Measurements from ENCODE around the gene MTMR10.

The MTMR10 gene

GRCh38 chr15:31023841-31024240, 32.4 kb upstream of the MTMR10 start:
- DNase-seq (ENCODE audit: low spot score) = no peak
- no peak for TF ChIP-seq CTCF (IDR thresholded peaks at IDR 0.05; ENCODE audit: extremely low read depth, missing control alignments)

- no peak for TF ChIP-seq CTCF (IDR thresholded peaks at IDR 0.05; ENCODE audit: extremely low read depth, missing control alignments)
Measured at GRCh38 chr15:31021067-31021665, 29.7 kb upstream of the MTMR10 start.

GRCh38 chr15:31020542-31020941, 29.1 kb upstream of the MTMR10 start:
- no peak for DNase-seq (ENCODE audit: low spot score)
- TF ChIP-seq CTCF (IDR thresholded peaks at IDR 0.05; ENCODE audit: extremely low read depth, missing control alignments) = no peak

More at GRCh38 chr15:31021067-31021665, 29.7 kb upstream of the MTMR10 start:
- DNase-seq (ENCODE audit: low spot score) = peak; percentile 37

- DNase-seq (ENCODE audit: low spot score) = no peak
- TF ChIP-seq CTCF (IDR thresholded peaks at IDR 0.05; ENCODE audit: extremely low read depth, missing control alignments) = no peak
Measured at GRCh38 chr15:31019986-31020385, 28.6 kb upstream of the MTMR10 start.

GRCh38 chr15:31017311-31017710, 25.9 kb upstream of the MTMR10 start:
- no peak for TF ChIP-seq CTCF (IDR thresholded peaks at IDR 0.05; ENCODE audit: extremely low read depth, missing control alignments)
- no peak for DNase-seq (ENCODE audit: low spot score)

- no peak for DNase-seq (ENCODE audit: low spot score)
- no peak for TF ChIP-seq CTCF (IDR thresholded peaks at IDR 0.05; ENCODE audit: extremely low read depth, missing control alignments)
Measured at GRCh38 chr15:31016446-31016915, 25.1 kb upstream of the MTMR10 start.

GRCh38 chr15:31014608-31014925, 23.1 kb upstream of the MTMR10 start:
- no peak for TF ChIP-seq CTCF (IDR thresholded peaks at IDR 0.05; ENCODE audit: extremely low read depth, missing control alignments)
- no peak for DNase-seq (ENCODE audit: low spot score)
